B cell (primary cell): ENCODE measurements around the gene JAG1. TPM values are rescaled to one million over a fixed set of nuclear protein-coding genes. Genes with fewer than 3 reads are reported as not detected.

Experiments
- ATAC-seq: fragments of 200-7000 bp; cut with Tn5 transposase; one replicate; pipeline ENCODE4 v1.10.0; 2021; ENCODE audit warnings: low read depth, mild to moderate bottlenecking, moderate number of reproducible peaks, moderate library complexity
- CTCF ChIA-PET: fragments of 350-600 bp; sonication (Branson Sonifier 250); formaldehyde crosslinking; loops from one replicate; lab custom pipeline; 2021; ENCODE audit warnings: antibody characterized with exemption, inconsistent platforms; lab: Charles Lee
- POLR2A ChIA-PET: fragments of 350-600 bp; sonication (Branson Sonifier 250); formaldehyde crosslinking; loops from one replicate; lab custom pipeline; 2021; ENCODE audit warnings: antibody characterized with exemption; lab: Charles Lee
- DNase-seq: peaks from one replicate; pipeline ENCODE4 v3.0.0; 2013
- H2AFZ ChIP-seq: 2 replicates; pipeline ENCODE4 v1.6.1; 2012; ENCODE audit warnings: mild to moderate bottlenecking, low read depth, low read length; ENCODE audit not compliant: insufficient read depth, poor library complexity, severe bottlenecking
- H3K27ac ChIP-seq, 2 donors: 1 replicate in 1 of 2; 2 replicates in 1 of 2; pipeline ENCODE4 v1.5.1; 2012 to 2013; ENCODE audit warnings: low read length in 2 of 2, mild to moderate bottlenecking in 2 of 2, moderate library complexity in 1 of 2
- H3K27me3 ChIP-seq, 4 experiments: fragments of 200-600 bp in 1 of 4; sonication (generic) in 1 of 4; replicated peaks in 1 of 4; 1 replicate in 2 of 4; 2 replicates in 2 of 4; pipeline versions ENCODE4 v1.6.1 to v1.7.0; 2013 to 2016; ENCODE audit warnings: low read length in 3 of 4, mild to moderate bottlenecking in 2 of 4, mixed read lengths in 1 of 4, moderate library complexity in 1 of 4; ENCODE audit not compliant: insufficient read depth in 4 of 4, control insufficient read depth in 3 of 4; ENCODE audit errors: control extremely low read depth in 1 of 4
- H3K36me3 ChIP-seq, 2 experiments: replicated peaks in 1 of 2; 1 replicate in 1 of 2; 2 replicates in 1 of 2; pipeline versions ENCODE4 v1.6.1 to v1.7.1; 2013; ENCODE audit warnings: low read length in 1 of 2; ENCODE audit not compliant: insufficient read depth in 2 of 2, control insufficient read depth in 1 of 2; ENCODE audit errors: control extremely low read depth in 1 of 2, extremely low read depth in 1 of 2
- H3K4me1 ChIP-seq, 2 donors: fragments of 200-600 bp in 1 of 2; sonication (generic) in 1 of 2; 1 replicate in 1 of 2; 2 replicates in 1 of 2; pipeline versions ENCODE4 v1.5.1 to v1.6.1; 2013 to 2017; ENCODE audit warnings: low read length in 2 of 2; ENCODE audit not compliant: control insufficient read depth in 2 of 2, insufficient read depth in 2 of 2
- H3K4me2 ChIP-seq: replicated peaks from 2 replicates; pipeline ENCODE3; 2012; ENCODE audit warnings: mild to moderate bottlenecking, low read depth, low read length; ENCODE audit not compliant: poor library complexity, severe bottlenecking
- H3K4me3 ChIP-seq, 5 experiments: fragments of 200-600 bp in 1 of 5; sonication (generic) in 1 of 5; 1 replicate in 3 of 5; 2 replicates in 2 of 5; pipeline versions ENCODE4 v1.5.1 to v1.7.0; 2011 to 2016; ENCODE audit warnings: low read length in 4 of 5, mild to moderate bottlenecking in 4 of 5, low read depth in 2 of 5, control low read depth in 1 of 5, moderate library complexity in 1 of 5; ENCODE audit not compliant: insufficient read depth in 1 of 5; ENCODE audit errors: control extremely low read depth in 1 of 5, extremely low read depth in 1 of 5
- H3K79me2 ChIP-seq: fragments of 200-600 bp; sonication (generic); one replicate; pipeline ENCODE4 v1.6.0; 2016; ENCODE audit warnings: low read length; ENCODE audit not compliant: control insufficient read depth, insufficient read depth
- H3K9ac ChIP-seq: fragments of 200-600 bp; sonication (generic); 2 replicates; pipeline ENCODE4 v1.6.1; 2017; ENCODE audit warnings: mild to moderate bottlenecking, low read length, moderate library complexity
- H3K9me3 ChIP-seq, 3 donors: one replicate each; pipeline versions ENCODE4 v1.6.1 to v1.7.1; 2013; ENCODE audit warnings: low read length in 2 of 3; ENCODE audit not compliant: control insufficient read depth in 2 of 3, insufficient read depth in 1 of 3; ENCODE audit errors: control extremely low read depth in 1 of 3
- H4K20me1 ChIP-seq: 2 replicates; pipeline ENCODE4 v1.6.0; 2012; ENCODE audit warnings: mild to moderate bottlenecking, low read length; ENCODE audit not compliant: insufficient read depth, control insufficient read depth, poor library complexity, severe bottlenecking
- H3K27ac Mint-ChIP-seq: one replicate; pipeline ENCODE4 v1.8.0; 2021; ENCODE audit warnings: mixed read lengths
- H3K27me3 Mint-ChIP-seq: one replicate; pipeline ENCODE4 v1.8.0; 2021; ENCODE audit warnings: mixed read lengths
- H3K4me1 Mint-ChIP-seq: one replicate; pipeline ENCODE4 v1.8.0; 2021; ENCODE audit warnings: mixed read lengths
- H3K4me3 Mint-ChIP-seq: one replicate; pipeline ENCODE4 v1.8.0; 2021; ENCODE audit warnings: mixed read lengths
- H3K9me3 Mint-ChIP-seq: one replicate; pipeline ENCODE4 v1.8.0; 2022; ENCODE audit warnings: mixed read lengths; ENCODE audit not compliant: insufficient read depth
- CTCF ChIP-seq: fragments of 200-600 bp; IDR thresholded peaks from one replicate; pipeline ENCODE4 v1.8.0; 2022; ENCODE audit warnings: antibody characterized with exemption, mild to moderate bottlenecking
- EZH2 ChIP-seq: IDR thresholded peaks from 2 replicates; pipeline ENCODE4 v1.6.1; 2012; ENCODE audit warnings: borderline replicate concordance, low read depth, mild to moderate bottlenecking, moderate library complexity, low read length; ENCODE audit not compliant: insufficient read depth, poor library complexity, severe bottlenecking
- WGBS: methylation state at CpG from one replicate; pipeline ENCODE4 v1.1.5; 2013; ENCODE audit warnings: missing lambda C conversion rate; ENCODE audit not compliant: insufficient coverage; 5-methylcytosine and 5-hydroxymethylcytosine counted together
- intact Hi-C: fragments of 100-400 bp; cut with micrococcal nuclease; formaldehyde crosslinking; loops from one replicate; pipeline ENCODE4 v1.10.0; 2022
- polyA plus RNA-seq: library from polyadenylated mRNA; depleted of rRNA; stranded (reverse); fragments of >200 nt; gene quantifications from 2 replicates; pipeline ENCODE4 v1.2.3, GENCODE V29; 2012
- total RNA-seq, 2 donors: library from RNA; stranded (reverse); fragments of 120-200 nt in 1 of 2; gene quantifications; 1 replicate in 1 of 2; 2 replicates in 1 of 2; pipeline versions ENCODE4 v1.2.3 to v1.2.4, GENCODE V29; 2013 to 2022

Gene JAG1
- total and polyA plus RNA-seq, 2 donors (not counting 1 experiment from before 2014, with no cell fraction given): not detected

GRCh38 chr20:10632721-10633509 is 40.9 kb downstream of the JAG1 start:
- Mint-ChIP-seq H3K27ac (no peak overlapping the region), H3K4me3 (no peak overlapping the region), H3K4me1 (peaks cover 23% of the 10 kb centered on the region), H3K27me3 (no peaks in the 10 kb centered on the region), H3K9me3 (no peaks in the 10 kb centered on the region)
- WGBS: 93% methylated on average over 11 of the region's 13 CpGs
- Histone ChIP-seq H3K79me2 (no peaks in the 10 kb centered on the region), H3K4me3 (no peak overlapping the region), H3K36me3 (no peaks in the 10 kb centered on the region), H4K20me1 (no peaks in the 10 kb centered on the region), H3K4me1 (peaks cover 16 to 19% of the 10 kb centered on the region in 2 donors), H3K4me2 (peak overlapping the region; percentile 9), H3K9ac (no peak overlapping the region), H3K9me3 (no peaks in the 10 kb centered on the region), H2AFZ (no peak overlapping the region), H3K27me3 (no peaks in the 10 kb centered on the region), H3K27ac (no peak overlapping the region)
- intact Hi-C loops: no loop called here
- POLR2A ChIA-PET: no interaction called here
- TF ChIP-seq CTCF: no peak
- TF ChIP-seq EZH2: no peak
- DNase-seq: no peak
- no peak for ATAC-seq
- CTCF ChIA-PET: no interaction called here

DNA sequence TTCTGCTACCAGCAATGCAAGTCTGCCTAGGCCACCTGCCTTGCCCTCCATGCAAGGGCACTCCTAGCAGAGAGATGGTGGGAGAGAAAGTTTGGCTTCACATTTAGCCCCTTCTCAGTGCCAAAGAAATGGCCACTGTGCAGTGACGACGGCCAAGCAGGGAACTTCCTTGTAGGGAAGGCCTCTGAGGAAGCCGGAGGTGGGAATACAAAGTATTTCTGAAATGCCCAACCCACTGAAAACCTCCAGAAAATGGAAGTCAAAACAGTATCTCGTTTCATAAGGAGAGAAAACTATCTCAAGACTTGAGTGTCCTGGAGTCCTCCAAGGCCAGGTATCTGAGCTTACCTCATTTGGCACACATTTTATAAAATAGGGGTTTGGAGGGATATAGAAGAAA is 42.7 kb downstream of the JAG1 start:
- TF ChIP-seq CTCF (no peak), EZH2 (no peak)
- no peak overlapping the region for H3K4me3 Mint-ChIP-seq
- H3K27ac Mint-ChIP-seq: no peak overlapping the region
- H2AFZ ChIP-seq: no peak overlapping the region
- ATAC-seq: no peak
- no peaks in the 10 kb centered on the region for H3K27me3 Mint-ChIP-seq
- H3K4me3 ChIP-seq: no peak overlapping the region
- peaks cover 16 to 19% of the 10 kb centered on the region in 2 donors for H3K4me1 ChIP-seq
- H3K4me1 Mint-ChIP-seq: peaks cover 23% of the 10 kb centered on the region
- no peaks in the 10 kb centered on the region for H3K27me3 ChIP-seq
- no peaks in the 10 kb centered on the region for H3K9me3 ChIP-seq
- H3K27ac ChIP-seq: no peak overlapping the region
- intact Hi-C loops: no loop called here
- no peaks in the 10 kb centered on the region for H3K79me2 ChIP-seq
- ChIA-PET POLR2A (no interaction called here), CTCF (no interaction called here)
- no peak overlapping the region for H3K9ac ChIP-seq
- H3K9me3 Mint-ChIP-seq: no peaks in the 10 kb centered on the region
- no peaks in the 10 kb centered on the region for H3K36me3 ChIP-seq
- H3K4me2 ChIP-seq: no peak overlapping the region
- no peaks in the 10 kb centered on the region for H4K20me1 ChIP-seq
- no peak for DNase-seq
- 100% methylated on average over 3 of the region's 4 CpGs for WGBS
